SK-N-SH (cell line): Measurements from ENCODE around the gene TTLL1. TPM values are rescaled to one million over a fixed set of nuclear protein-coding genes. Genes with fewer than 3 reads are reported as not detected.

ENCODE experiments used
- CTCF ChIA-PET: fragments of 300-600, 350-600 bp; formaldehyde crosslinking; extraction: SDS; loops from one replicate; lab custom pipeline; 2021; lab: Yijun Ruan, JAX
- POLR2A ChIA-PET: fragments of 350-600 bp; sonication (Branson Sonifier 250); formaldehyde crosslinking; extraction: SDS; loops from one replicate; lab custom pipeline; 2020; ENCODE audit warnings: antibody characterized with exemption, inconsistent platforms; lab: Yijun Ruan, JAX
- DNase-seq: peaks from one replicate; pipeline ENCODE4 v3.0.0; 2012
- H2AFZ ChIP-seq: fragments of 200-600 bp; sonication (generic); 2 replicates; pipeline ENCODE4 v1.8.1; 2016; ENCODE audit warnings: antibody characterized with exemption, mild to moderate bottlenecking, low read depth
- H3F3A ChIP-seq: fragments of 200-600 bp; sonication (generic); replicated peaks from 2 replicates; pipeline ENCODE3; 2016; ENCODE audit warnings: antibody characterized with exemption, mild to moderate bottlenecking; ENCODE audit not compliant: insufficient read depth
- H3K27ac ChIP-seq, 2 experiments: fragments of 200-500 bp in 1 of 2; fragments of 200-600 bp in 1 of 2; sonication (Bioruptor generic) in 1 of 2; sonication (generic), shearing (Covaris generic) in 1 of 2; 2 replicates each; pipeline versions ENCODE4 v1.5.1 to v1.6.1; 2014 to 2016; ENCODE audit warnings: low read depth in 2 of 2, inconsistent platforms in 1 of 2, low read length in 1 of 2, mild to moderate bottlenecking in 1 of 2, mixed read lengths in 1 of 2
- H3K27me3 ChIP-seq: fragments of 200-600 bp; sonication (generic), shearing (Covaris generic); 2 replicates; pipeline ENCODE4 v1.6.1; 2016; ENCODE audit warnings: mixed run types; ENCODE audit not compliant: insufficient read depth
- H3K36me3 ChIP-seq, 2 experiments: fragments of 200-500 bp in 1 of 2; fragments of 200-600 bp in 1 of 2; sonication (Bioruptor generic) in 1 of 2; sonication (generic) in 1 of 2; replicated peaks in 1 of 2; 2 replicates each; pipeline versions ENCODE3 to v1.5.1; 2014 to 2016; ENCODE audit warnings: low read length in 1 of 2, mild to moderate bottlenecking in 1 of 2; ENCODE audit not compliant: insufficient read depth in 2 of 2, control insufficient read depth in 1 of 2
- H3K4me1 ChIP-seq, 2 experiments: fragments of 200-500 bp in 1 of 2; fragments of 200-600 bp in 1 of 2; sonication (Bioruptor generic) in 1 of 2; sonication (generic), shearing (Covaris generic) in 1 of 2; 2 replicates each; pipeline versions ENCODE4 v1.5.1 to v1.6.1; 2014 to 2016; ENCODE audit warnings: low read depth in 1 of 2, low read length in 1 of 2, mixed run types in 1 of 2; ENCODE audit not compliant: insufficient read depth in 2 of 2, control insufficient read depth in 1 of 2
- H3K4me2 ChIP-seq: fragments of 200-600 bp; sonication (generic), shearing (Covaris generic); 2 replicates; pipeline ENCODE4 v1.6.1; 2017; ENCODE audit warnings: mixed run types
- H3K4me3 ChIP-seq, 2 experiments: fragments of 200-500 bp in 1 of 2; fragments of 200-600 bp in 1 of 2; sonication (Bioruptor generic) in 1 of 2; sonication (generic), shearing (Covaris generic) in 1 of 2; 2 replicates each; pipeline versions ENCODE4 v1.5.1 to v1.8.1; 2014 to 2016; ENCODE audit warnings: low read depth in 2 of 2, inconsistent platforms in 1 of 2, low read length in 1 of 2, mild to moderate bottlenecking in 1 of 2, mixed read lengths in 1 of 2, moderate library complexity in 1 of 2
- H3K79me2 ChIP-seq: fragments of 200-600 bp; sonication (generic); 2 replicates; pipeline ENCODE4 v1.8.1; 2017; ENCODE audit warnings: mild to moderate bottlenecking; ENCODE audit not compliant: insufficient read depth
- H3K9ac ChIP-seq: fragments of 200-600 bp; sonication (generic); 2 replicates; pipeline ENCODE4 v1.6.1; 2017; ENCODE audit warnings: mixed run types
- H3K9me2 ChIP-seq: fragments of 200-600 bp; sonication (generic); 2 replicates; pipeline ENCODE4 v1.6.1; 2017; ENCODE audit warnings: mixed run types
- H3K9me3 ChIP-seq: fragments of 200-600 bp; sonication (generic); 2 replicates; pipeline ENCODE4 v1.6.1; 2017; ENCODE audit warnings: mixed run types, mild to moderate bottlenecking, moderate library complexity
- H4K20me1 ChIP-seq: fragments of 200-600 bp; sonication (generic); 2 replicates; pipeline ENCODE4 v1.6.1; 2017; ENCODE audit warnings: mild to moderate bottlenecking, mixed run types; ENCODE audit not compliant: insufficient read depth
- FOXJ3 ChIP-seq: sonication (generic); formaldehyde crosslinking; IDR thresholded peaks from 2 replicates; pipeline ENCODE4 v1.5.1; 2020; ENCODE audit warnings: mild to moderate bottlenecking, missing genetic modification reagents
- FOXM1 ChIP-seq: IDR thresholded peaks from 2 replicates; pipeline ENCODE4 v1.4.0; 2012; ENCODE audit warnings: low read depth, mild to moderate bottlenecking
- IRF3 ChIP-seq: fragments of 150-350 bp; IDR thresholded peaks from 2 replicates; pipeline ENCODE4 v1.6.1; 2016; ENCODE audit warnings: mild to moderate bottlenecking, low read depth, low read length
- NRF1 ChIP-seq: IDR thresholded peaks from 2 replicates; pipeline ENCODE4 v1.6.1; 2012; ENCODE audit warnings: low read depth, mild to moderate bottlenecking, low read length
- POLR2AphosphoS5 ChIP-seq: IDR thresholded peaks from 2 replicates; pipeline ENCODE4 v1.6.1; 2012; ENCODE audit warnings: low read depth, low read length
- RAD21 ChIP-seq: IDR thresholded peaks from 2 replicates; pipeline ENCODE4 v1.6.1; 2012; ENCODE audit warnings: mild to moderate bottlenecking, low read length
- RCOR1 ChIP-seq: fragments of 150-350 bp; IDR thresholded peaks from 2 replicates; pipeline ENCODE4 v1.6.1; 2017; ENCODE audit warnings: antibody characterized with exemption, low read length
- RXRA ChIP-seq: IDR thresholded peaks from 2 replicates; pipeline ENCODE4 v1.4.0; 2012; ENCODE audit warnings: low read depth, mild to moderate bottlenecking, borderline replicate concordance
- SIN3A ChIP-seq: IDR thresholded peaks from 2 replicates; pipeline ENCODE4 v1.6.1; 2012; ENCODE audit warnings: low read depth, mild to moderate bottlenecking, low read length, moderate library complexity, borderline replicate concordance
- TAF1 ChIP-seq: IDR thresholded peaks from 2 replicates; pipeline ENCODE4 v1.6.1; 2012; ENCODE audit warnings: low read depth, mild to moderate bottlenecking, low read length, moderate library complexity, borderline replicate concordance
- YY1 ChIP-seq: IDR thresholded peaks from 2 replicates; pipeline ENCODE4 v1.4.0; 2012; ENCODE audit warnings: low read depth, mild to moderate bottlenecking
- ZBTB33 ChIP-seq: IDR thresholded peaks from 2 replicates; pipeline ENCODE4 v1.4.0; 2012; ENCODE audit warnings: low read depth, borderline replicate concordance
- WGBS: methylation state at CpG from one replicate; pipeline ENCODE4 v1.1.6; 2017; ENCODE audit warnings: low lambda C conversion rate; 5-methylcytosine and 5-hydroxymethylcytosine counted together
- polyA plus RNA-seq, 3 experiments: library from polyadenylated mRNA; depleted of rRNA; stranded (reverse); fragments of >200 nt; gene quantifications; 2 replicates each; pipeline ENCODE4 v1.2.3, GENCODE V29; 2012
- TF ChIP-seq, protein P1 (sequence below): IDR thresholded peaks from 2 replicates; pipeline ENCODE4 v1.6.1; 2012; ENCODE audit warnings: mild to moderate bottlenecking, low read depth, low read length, moderate library complexity
- TF ChIP-seq, protein P2 (sequence below): fragments of 200-600 bp; sonication (generic); IDR thresholded peaks from 2 replicates; pipeline ENCODE4 v1.6.1; 2017; ENCODE audit warnings: antibody characterized with exemption, mild to moderate bottlenecking, moderate library complexity

The TTLL1 gene
- polyA plus RNA-seq, 1 of the 3 experiments (the other 2 are of a cell fraction): 14.0 TPM

- no peaks in the 10 kb centered on the region for H4K20me1 ChIP-seq
- no peak for DNase-seq
- H3K9ac ChIP-seq: no peak overlapping the region
- no peak overlapping the region for H3K4me2 ChIP-seq
- ChIA-PET POLR2A (no interaction called here), CTCF (no interaction called here)
- no peaks in the 10 kb centered on the region for H3F3A ChIP-seq
- H3K79me2 ChIP-seq: no peaks in the 10 kb centered on the region
- no peaks in the 10 kb centered on the region for H3K4me1 ChIP-seq
- H3K9me2 ChIP-seq: no peaks in the 10 kb centered on the region
- no peaks in the 10 kb centered on the region for H3K27me3 ChIP-seq
- no peak overlapping the region for H3K27ac ChIP-seq
- TF ChIP-seq RXRA (no peak), POLR2AphosphoS5 (no peak), FOXM1 (no peak), YY1 (no peak), SIN3A (no peak), IRF3 (no peak)
- H3K9me3 ChIP-seq: no peaks in the 10 kb centered on the region
- peaks cover 0 to 4% of the 10 kb centered on the region in 2 experiments for H3K36me3 ChIP-seq
- WGBS: 70% methylated on average over 5 of the region's 16 CpGs
- no peak overlapping the region for H3K4me3 ChIP-seq
- no peak overlapping the region for H2AFZ ChIP-seq
Measured at GRCh38 chr22:43129426-43130425, 40.5 kb upstream of the TTLL1 start.

DNA sequence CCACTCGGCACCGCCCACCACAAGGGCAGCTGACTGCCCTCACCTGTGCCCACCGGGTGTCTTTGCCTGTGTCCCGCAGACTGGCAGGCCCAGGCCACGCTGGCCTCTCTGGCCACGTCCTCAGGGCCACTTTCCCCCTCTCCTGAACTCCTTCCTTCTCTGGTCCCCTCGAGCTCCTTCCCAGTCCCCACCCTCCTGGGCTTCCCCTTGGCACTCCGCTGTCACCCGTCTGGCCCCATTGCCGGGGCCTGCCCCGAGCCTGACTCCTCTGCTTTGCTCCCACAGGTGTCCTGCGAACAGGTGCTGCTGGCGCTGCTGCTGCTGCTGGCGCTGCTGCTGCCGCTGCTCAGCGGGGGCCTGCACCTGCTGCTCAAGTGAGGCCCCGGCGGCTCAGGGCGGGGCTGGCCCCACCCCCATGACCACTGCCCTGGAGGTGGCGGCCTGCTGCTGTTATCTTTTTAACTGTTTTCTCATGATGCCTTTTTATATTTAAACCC is 39.8 kb upstream of the TTLL1 start:
- H3K9me2 ChIP-seq: no peaks in the 10 kb centered on the region
- no peak overlapping the region for H3K9ac ChIP-seq
- POLR2A ChIA-PET: no interaction called here
- no peak overlapping the region for H3K4me3 ChIP-seq
- no peaks in the 10 kb centered on the region for H3K27me3 ChIP-seq
- no peak overlapping the region for H3K4me2 ChIP-seq
- H3K36me3 ChIP-seq: peaks cover 0 to 2% of the 10 kb centered on the region in 2 experiments
- no peaks in the 10 kb centered on the region for H3K9me3 ChIP-seq
- H3K4me1 ChIP-seq: no peaks in the 10 kb centered on the region
- no peaks in the 10 kb centered on the region for H4K20me1 ChIP-seq
- no peaks in the 10 kb centered on the region for H3K79me2 ChIP-seq
- DNase-seq: no peak
- H3F3A ChIP-seq: no peaks in the 10 kb centered on the region
- 80% methylated on average over 16 of the region's 20 CpGs for WGBS
- H3K27ac ChIP-seq: no peak overlapping the region
- CTCF ChIA-PET: no interaction called here
- no peak overlapping the region for H2AFZ ChIP-seq
- TF ChIP-seq FOXM1 (no peak), RAD21 (no peak), NRF1 (no peak), IRF3 (no peak), ZBTB33 (no peak), TAF1 (no peak), FOXJ3 (no peak), RCOR1 (no peak), POLR2AphosphoS5 (no peak)
- TF ChIP-seq, protein P1, sequence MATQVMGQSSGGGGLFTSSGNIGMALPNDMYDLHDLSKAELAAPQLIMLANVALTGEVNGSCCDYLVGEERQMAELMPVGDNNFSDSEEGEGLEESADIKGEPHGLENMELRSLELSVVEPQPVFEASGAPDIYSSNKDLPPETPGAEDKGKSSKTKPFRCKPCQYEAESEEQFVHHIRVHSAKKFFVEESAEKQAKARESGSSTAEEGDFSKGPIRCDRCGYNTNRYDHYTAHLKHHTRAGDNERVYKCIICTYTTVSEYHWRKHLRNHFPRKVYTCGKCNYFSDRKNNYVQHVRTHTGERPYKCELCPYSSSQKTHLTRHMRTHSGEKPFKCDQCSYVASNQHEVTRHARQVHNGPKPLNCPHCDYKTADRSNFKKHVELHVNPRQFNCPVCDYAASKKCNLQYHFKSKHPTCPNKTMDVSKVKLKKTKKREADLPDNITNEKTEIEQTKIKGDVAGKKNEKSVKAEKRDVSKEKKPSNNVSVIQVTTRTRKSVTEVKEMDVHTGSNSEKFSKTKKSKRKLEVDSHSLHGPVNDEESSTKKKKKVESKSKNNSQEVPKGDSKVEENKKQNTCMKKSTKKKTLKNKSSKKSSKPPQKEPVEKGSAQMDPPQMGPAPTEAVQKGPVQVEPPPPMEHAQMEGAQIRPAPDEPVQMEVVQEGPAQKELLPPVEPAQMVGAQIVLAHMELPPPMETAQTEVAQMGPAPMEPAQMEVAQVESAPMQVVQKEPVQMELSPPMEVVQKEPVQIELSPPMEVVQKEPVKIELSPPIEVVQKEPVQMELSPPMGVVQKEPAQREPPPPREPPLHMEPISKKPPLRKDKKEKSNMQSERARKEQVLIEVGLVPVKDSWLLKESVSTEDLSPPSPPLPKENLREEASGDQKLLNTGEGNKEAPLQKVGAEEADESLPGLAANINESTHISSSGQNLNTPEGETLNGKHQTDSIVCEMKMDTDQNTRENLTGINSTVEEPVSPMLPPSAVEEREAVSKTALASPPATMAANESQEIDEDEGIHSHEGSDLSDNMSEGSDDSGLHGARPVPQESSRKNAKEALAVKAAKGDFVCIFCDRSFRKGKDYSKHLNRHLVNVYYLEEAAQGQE: no peak
- TF ChIP-seq, protein P2, sequence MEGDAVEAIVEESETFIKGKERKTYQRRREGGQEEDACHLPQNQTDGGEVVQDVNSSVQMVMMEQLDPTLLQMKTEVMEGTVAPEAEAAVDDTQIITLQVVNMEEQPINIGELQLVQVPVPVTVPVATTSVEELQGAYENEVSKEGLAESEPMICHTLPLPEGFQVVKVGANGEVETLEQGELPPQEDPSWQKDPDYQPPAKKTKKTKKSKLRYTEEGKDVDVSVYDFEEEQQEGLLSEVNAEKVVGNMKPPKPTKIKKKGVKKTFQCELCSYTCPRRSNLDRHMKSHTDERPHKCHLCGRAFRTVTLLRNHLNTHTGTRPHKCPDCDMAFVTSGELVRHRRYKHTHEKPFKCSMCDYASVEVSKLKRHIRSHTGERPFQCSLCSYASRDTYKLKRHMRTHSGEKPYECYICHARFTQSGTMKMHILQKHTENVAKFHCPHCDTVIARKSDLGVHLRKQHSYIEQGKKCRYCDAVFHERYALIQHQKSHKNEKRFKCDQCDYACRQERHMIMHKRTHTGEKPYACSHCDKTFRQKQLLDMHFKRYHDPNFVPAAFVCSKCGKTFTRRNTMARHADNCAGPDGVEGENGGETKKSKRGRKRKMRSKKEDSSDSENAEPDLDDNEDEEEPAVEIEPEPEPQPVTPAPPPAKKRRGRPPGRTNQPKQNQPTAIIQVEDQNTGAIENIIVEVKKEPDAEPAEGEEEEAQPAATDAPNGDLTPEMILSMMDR: no peak
